Activated CD4-positive, CD25-positive, alpha-beta regulatory T cell treated with anti-CD3 and anti-CD28 coated beads, Interleukin-2, amount 50 U/mL, for 16 hours (primary cell): ENCODE results near the gene GMEB1.

Source experiments
- DNase-seq: peaks from one replicate; pipeline ENCODE4 v3.0.0-alpha.2; 2020; ENCODE audit warnings: low read depth, low spot score

Gene GMEB1

DNA sequence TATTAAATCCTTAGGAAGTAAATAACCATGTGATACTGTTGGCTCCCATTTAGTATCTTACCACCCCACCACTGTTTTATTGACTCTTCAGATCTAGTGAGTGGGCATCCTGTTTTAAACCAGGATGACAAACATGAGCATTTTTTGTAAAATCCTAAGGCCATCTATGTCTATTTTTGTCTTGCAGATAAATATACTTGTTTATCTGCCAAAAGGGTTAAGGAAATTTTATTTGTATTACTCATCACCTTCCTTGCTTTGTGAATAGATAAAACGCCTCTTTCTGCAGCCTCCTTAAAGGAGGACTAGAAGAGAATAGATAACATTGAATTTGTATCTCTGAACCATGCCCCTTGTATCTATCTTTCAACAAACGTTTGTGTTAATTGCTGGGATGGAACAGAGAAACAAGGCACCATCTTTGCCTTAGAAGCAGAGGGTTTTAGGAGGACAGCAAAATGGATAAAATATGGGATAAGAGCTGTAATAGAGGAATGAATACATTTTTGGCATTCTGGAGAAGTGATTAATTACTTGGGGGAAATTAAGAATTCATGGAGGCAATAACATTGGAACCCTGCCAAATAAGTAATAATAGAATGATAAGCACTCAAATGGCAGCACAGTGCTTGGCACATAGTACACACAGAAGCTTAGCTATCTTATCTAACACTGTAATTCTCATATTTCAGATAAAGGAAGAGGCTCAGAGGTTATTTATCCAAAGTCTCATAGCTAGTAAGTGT lies 82.9 kb downstream of the GMEB1 start:
- DNase-seq, result no peak

DNA sequence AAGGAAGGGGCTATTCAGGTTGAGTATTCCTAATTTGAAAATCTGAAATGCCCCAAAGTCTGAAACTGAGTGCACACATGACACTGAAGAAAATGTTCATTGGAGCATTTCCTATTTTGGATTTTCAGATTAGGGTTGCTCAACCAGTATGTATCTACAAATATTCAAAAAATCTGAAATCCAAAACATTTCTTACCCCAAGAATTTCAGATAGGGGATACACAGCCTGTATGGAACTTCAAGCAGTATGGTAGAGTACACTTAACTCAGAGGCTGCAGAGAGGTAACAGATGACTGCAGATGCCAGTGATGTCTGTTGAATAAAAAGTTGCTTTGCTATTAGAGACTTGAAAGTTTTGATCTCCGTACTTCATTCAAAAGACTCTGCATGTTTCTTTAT lies 87.1 kb downstream of the GMEB1 start:
- DNase-seq, result no peak

DNA sequence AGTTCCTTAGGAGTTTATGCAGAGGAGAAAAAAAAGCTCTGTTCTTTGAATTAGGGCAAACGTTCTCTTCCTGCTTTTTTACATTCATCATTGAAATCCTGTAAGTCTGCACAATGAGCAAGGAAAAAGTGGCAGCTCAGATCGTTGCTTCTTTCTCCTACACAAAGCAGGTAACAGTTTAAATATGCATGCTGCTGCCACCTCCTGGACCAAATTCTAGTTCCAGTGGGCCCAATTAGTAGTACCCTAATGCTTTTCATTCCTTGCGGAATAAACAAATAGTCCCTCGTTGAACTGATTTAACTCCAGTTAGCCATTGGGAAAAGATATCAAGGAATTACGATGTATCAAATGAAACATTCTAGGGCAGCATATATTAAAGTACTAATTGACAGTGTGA lies 88.3 kb downstream of the GMEB1 start:
- no peak for DNase-seq

GRCh38 chr1:28758420-28758819 lies 89.8 kb downstream of the GMEB1 start:
- no peak for DNase-seq

DNA sequence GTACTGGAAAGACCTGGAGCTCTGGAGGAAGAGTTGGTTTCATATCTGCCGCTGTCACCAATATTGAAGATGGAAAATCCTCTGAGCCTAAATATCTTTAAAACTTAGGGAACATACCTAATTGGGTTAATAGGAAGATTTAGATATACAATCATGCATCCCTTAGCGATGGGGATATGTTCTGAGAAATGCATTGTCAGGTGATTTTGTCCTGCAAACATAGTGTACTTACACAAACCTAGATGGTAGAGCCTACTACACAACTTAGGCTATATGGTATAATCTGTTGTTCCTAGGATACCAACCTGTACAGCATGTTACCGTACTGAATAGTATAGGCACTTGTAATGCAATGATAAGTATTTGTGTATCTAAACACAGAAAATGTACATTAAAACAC lies 90.7 kb downstream of the GMEB1 start:
- DNase-seq, result no peak

GRCh38 chr1:28761189-28761588 lies 92.6 kb downstream of the GMEB1 start:
- DNase-seq, result no peak

DNA sequence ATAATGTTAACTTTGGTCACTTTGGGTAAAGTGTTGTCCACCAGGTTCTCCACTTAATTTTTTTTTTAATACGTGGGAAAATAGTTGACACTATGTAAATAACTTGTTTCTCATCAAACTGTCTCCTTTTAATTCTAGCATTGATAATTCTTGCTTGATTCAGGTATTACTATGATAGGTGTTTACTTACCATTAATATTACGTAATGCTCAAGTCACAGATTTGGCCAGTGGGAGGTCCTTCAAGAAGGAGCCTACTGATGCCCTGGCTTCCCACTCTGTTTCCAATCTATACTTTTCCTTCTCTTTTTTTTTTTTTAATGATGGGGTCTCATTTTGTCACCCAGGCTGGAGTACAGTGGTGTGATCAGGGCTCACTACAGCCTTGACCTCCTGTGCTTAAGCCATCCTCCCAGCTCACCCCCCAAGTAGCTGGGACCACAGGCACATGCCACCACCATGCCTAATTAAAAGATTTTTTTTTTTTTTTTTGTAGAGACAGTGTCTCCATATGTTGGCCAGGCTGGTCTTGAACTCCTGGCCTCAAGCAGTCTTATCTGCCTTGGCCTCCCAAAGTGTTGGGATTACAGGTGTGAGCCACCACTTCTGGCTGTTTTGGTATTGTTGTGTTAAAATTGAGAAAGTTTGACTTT lies 98.1 kb downstream of the GMEB1 start:
- no peak for DNase-seq
